ENCODE measurements around the gene REN. TPM values are rescaled to one million over a fixed set of nuclear protein-coding genes. Genes with fewer than 3 reads are reported as not detected.

Gene REN
- total and polyA plus RNA-seq, 2 experiments from 2014 or later, result not detected

GRCh38 chr1:204212715-204213114 lies 46.6 kb upstream of the REN start:
- H3F3A ChIP-seq (replicated peaks; ENCODE audit: low read depth), result no peaks in the 10 kb centered on the region; the same call in 1 of the 2 replicates
- H3K79me2 ChIP-seq (replicated peaks; ENCODE audit: insufficient read depth), result no peaks in the 10 kb centered on the region
- peak overlapping the region; percentile 74 for H3K4me2 ChIP-seq
- Mint-ChIP-seq H3K4me3 (no peak overlapping the region), H3K27ac (no peak overlapping the region), H3K9me3 (no peaks in the 10 kb centered on the region), H3K36me3 (ENCODE audit: low read depth) (no peaks in the 10 kb centered on the region), H3K4me1 (peaks cover 4% of the 10 kb centered on the region), H3K27me3 (ENCODE audit: insufficient read depth, low read depth, poor library complexity) (no peaks in the 10 kb centered on the region)
- TF ChIP-seq POLR2AphosphoS5 (IDR thresholded peaks at IDR 0.05; ENCODE audit: low read depth) (no peak), REST (IDR thresholded peaks at IDR 0.05; ENCODE audit: unreplicated experiment) (no peak), EZH2phosphoT487 (IDR thresholded peaks at IDR 0.05; ENCODE audit: unreplicated experiment) (no peak), NANOG (IDR thresholded peaks at IDR 0.05; ENCODE audit: borderline replicate concordance) (no peak), EZH2 (IDR thresholded peaks at IDR 0.05; ENCODE audit: low read depth, unreplicated experiment) (no peak), CTCF (conservative IDR thresholded peaks at IDR 0.05; ENCODE audit: low read depth in 2 of 2) (no peak), ETS1 (IDR thresholded peaks at IDR 0.05) (no peak), ZNF331 (CRISPR knock-in tag; IDR thresholded peaks at IDR 0.05; ENCODE audit: low read depth) (no peak), CREB1 (CRISPR knock-in tag; IDR thresholded peaks at IDR 0.05; ENCODE audit: low read depth) (no peak), ZNF462 (CRISPR knock-in tag; IDR thresholded peaks at IDR 0.05) (no peak), JUNB (IDR thresholded peaks at IDR 0.05; ENCODE audit: unreplicated experiment) (no peak), STAT1 (IDR thresholded peaks at IDR 0.05; ENCODE audit: unreplicated experiment) (no peak), ZNF114 (CRISPR knock-in tag; IDR thresholded peaks at IDR 0.05) (no peak)
- H3K4me1 ChIP-seq (ENCODE audit: insufficient read depth), result peaks cover 8% of the 10 kb centered on the region; the same call in 1 of the 2 replicates
- H3K9me2 ChIP-seq (ENCODE audit: insufficient read depth), result no peaks in the 10 kb centered on the region
- no peaks in the 10 kb centered on the region for H3K27me3 ChIP-seq (ENCODE audit: insufficient read depth)
- no peak overlapping the region for H2AFZ ChIP-seq
- ATAC-seq, result no peak
- DNase-seq (ENCODE audit: low spot score), result no peak
- no peak overlapping the region for H3K27ac ChIP-seq (ENCODE audit: low read depth)
- no peak overlapping the region; the same call in 1 of the 2 replicates for H3K4me3 ChIP-seq
- no peaks in the 10 kb centered on the region; the same call in 1 of the 2 replicates for H4K20me1 ChIP-seq (replicated peaks; ENCODE audit: insufficient read depth)
- H3K36me3 ChIP-seq (ENCODE audit: insufficient read depth), result no peaks in the 10 kb centered on the region

Measured in GM23338 (cell line).